ENCODE results near the gene SNAPC5.

- TF ChIP-seq, protein P1, sequence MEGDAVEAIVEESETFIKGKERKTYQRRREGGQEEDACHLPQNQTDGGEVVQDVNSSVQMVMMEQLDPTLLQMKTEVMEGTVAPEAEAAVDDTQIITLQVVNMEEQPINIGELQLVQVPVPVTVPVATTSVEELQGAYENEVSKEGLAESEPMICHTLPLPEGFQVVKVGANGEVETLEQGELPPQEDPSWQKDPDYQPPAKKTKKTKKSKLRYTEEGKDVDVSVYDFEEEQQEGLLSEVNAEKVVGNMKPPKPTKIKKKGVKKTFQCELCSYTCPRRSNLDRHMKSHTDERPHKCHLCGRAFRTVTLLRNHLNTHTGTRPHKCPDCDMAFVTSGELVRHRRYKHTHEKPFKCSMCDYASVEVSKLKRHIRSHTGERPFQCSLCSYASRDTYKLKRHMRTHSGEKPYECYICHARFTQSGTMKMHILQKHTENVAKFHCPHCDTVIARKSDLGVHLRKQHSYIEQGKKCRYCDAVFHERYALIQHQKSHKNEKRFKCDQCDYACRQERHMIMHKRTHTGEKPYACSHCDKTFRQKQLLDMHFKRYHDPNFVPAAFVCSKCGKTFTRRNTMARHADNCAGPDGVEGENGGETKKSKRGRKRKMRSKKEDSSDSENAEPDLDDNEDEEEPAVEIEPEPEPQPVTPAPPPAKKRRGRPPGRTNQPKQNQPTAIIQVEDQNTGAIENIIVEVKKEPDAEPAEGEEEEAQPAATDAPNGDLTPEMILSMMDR (IDR thresholded peaks at IDR 0.05; ENCODE audit: insufficient read depth, low read depth, low read length) = no peak
- TF ChIP-seq EZH2 (IDR thresholded peaks at IDR 0.05; ENCODE audit: insufficient read depth, low read length) = no peak
These were observed 47.7 kb upstream of the SNAPC5 start for GRCh38 chr15:66545255-66545654.
